GM19463 (cell line): ENCODE measurements around the gene LY9.
A peak's percentile ranks its signal among the peaks of the same experiment; 100 is the strongest.

Experiments used
- ATAC-seq: cut with Tn5 transposase; IDR thresholded peaks from one replicate; pipeline ENCODE4 v1.9.1; 2021; ENCODE audit warnings: mild to moderate bottlenecking, moderate library complexity; ENCODE audit not compliant: unreplicated experiment

Gene LY9

GRCh38 chr1:160800645-160801408, 4.9 kb downstream of the LY9 start:
- ATAC-seq, result no peak

- no peak for ATAC-seq
Measured at GRCh38 chr1:160801836-160802580, 6.0 kb downstream of the LY9 start.

DNA sequence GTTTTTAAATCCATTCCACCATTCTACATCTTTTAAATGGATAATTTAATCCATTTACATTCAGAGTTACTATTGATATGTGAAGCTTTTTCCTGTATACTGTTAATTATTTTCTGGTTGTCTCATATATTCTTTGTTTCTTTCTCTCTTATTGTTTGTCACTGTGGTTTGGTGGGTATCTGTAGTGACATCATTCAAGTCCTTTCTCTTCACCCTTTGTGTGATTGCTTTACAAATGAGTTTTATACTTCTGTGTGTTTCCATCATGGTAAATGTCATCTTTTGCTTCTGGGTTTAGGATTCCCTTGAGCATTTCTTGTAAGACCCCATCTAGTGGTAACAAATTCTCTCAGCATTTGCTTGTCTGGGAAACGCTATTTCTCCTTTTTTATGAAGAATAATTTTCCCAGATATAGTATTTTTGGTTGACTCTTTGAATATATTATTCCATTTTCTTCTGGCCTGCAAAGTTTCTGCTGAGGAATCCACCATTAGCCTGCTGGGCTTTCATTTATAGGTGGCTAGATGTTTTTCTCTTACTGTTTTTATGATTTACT, 10.2 kb downstream of the LY9 start:
- ATAC-seq, result no peak

DNA sequence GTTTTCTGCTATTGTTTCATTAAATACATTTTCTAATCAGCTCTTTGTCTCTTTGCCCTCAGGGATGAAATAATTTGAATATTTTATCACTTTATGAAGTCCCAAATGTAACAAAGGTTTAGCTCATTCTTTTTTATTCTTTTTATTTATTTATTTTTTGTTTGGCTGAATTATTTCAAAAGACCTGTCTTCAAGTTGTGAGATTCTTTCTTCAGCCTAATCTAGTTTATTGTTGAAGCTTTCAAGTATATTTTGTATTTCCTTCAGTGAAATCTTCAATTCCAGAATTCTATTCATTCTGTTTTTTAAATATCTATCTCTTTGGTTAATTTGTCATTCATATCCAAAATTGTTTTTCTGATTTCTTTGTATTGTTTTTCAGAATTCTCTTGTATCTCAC, 10.8 kb downstream of the LY9 start:
- no peak for ATAC-seq

- ATAC-seq, result no peak
Measured at GRCh38 chr1:160807247-160807646, 11.3 kb downstream of the LY9 start.

DNA sequence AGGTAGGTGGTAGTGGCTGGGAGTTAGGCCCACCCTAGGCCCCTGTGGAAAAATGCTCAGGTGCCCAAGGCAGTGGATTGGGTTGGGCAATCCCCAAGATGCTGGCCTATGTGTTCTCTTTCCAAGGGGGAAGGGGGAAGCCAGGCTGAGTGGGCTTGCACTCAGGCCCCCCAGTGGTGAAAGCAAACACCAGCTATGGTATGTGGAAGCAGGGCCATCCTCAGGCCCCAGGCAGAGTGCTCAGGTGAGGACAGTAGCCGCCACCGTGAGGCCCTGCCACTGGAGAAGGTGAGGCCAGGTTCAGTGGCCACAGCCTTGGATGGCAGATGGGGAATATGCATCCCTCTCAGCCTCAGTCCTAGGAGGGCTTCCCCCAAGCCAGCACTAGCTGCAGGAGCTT, 11.8 kb downstream of the LY9 start:
- ATAC-seq, result no peak

GRCh38 chr1:160808289-160808688, 12.3 kb downstream of the LY9 start:
- ATAC-seq, result no peak

DNA sequence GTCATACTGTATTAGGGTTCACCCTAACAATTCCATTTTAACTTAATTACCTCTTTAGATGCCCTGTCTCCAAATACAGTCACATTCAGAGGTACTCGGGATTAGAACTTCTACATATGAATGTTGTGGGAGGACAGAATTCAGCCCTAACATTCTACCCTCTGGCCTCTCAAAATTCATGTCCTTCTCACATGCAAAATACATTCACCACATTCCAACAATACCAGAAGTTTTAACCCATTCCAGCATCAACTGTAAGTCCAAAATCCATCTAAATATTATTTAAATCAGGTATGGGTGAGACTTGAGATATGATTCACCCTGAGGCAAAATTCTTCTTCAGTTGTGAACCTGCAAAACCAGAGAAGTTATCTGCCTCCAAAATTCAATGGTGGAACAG, 14.5 kb downstream of the LY9 start:
- ATAC-seq, result no peak

DNA sequence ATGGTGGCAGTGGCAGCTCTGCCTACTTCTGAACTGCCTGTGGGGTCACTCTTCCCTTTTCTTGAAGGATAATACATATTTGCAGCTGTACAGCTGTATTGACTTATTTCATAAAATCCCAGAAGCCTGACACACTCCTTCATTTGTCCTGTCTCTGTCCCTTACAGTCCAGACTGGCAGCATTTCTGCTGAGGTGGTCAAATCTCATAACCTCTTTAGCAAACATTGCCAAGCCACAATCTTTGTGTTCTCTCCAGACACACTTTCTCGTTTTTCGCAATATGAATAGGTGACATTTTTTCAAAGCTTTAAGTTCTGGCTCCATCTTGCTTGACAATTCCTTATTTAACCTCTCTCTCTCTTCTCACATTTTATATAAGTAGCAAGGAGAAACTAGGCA, 15.2 kb downstream of the LY9 start:
- no peak for ATAC-seq

- no peak for ATAC-seq
Measured at GRCh38 chr1:160813215-160813614, 17.2 kb downstream of the LY9 start.

- no peak for ATAC-seq
Measured at GRCh38 chr1:160814316-160814715, 18.3 kb downstream of the LY9 start.

DNA sequence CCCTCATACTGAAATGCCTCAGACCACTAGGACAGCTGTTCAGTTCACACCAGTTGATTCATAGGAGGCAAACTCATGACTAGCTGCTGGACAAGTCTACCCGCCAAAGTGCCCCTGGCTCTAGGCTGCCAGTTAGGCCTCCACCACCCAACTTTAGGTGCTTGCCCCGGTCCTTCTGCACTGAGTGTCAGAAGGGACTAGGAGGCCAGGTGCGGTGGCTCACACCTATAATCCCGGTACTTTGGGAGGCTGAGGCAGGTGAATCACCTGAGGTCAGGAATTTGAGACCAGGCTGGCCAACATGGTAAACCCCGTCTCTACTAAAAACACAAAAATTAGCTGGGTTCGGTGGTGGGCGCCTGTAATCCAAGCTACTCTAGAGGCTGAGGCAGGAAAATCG, 18.9 kb downstream of the LY9 start:
- no peak for ATAC-seq

- no peak for ATAC-seq
Measured at GRCh38 chr1:160818207-160818937, 22.4 kb downstream of the LY9 start.

DNA sequence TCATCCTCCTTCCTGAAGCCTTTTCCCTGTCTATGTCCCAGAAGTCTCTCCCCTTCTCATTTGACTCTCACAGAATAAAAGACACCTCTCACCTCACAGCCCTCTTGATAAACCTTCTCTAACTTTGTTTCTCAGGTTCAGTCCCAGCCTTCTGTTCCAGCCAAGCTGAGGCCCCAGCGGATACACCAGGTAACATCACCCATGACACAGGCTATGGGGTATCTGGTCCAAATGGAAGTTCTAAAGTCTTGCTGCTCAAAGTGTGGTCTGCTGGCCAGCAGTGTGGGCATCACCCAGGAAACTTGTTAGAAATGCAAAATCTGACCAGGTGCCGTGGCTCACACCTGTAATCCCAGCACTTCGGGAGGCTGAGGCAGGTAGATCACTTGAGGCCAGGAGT, 23.2 kb downstream of the LY9 start:
- no peak for ATAC-seq

DNA sequence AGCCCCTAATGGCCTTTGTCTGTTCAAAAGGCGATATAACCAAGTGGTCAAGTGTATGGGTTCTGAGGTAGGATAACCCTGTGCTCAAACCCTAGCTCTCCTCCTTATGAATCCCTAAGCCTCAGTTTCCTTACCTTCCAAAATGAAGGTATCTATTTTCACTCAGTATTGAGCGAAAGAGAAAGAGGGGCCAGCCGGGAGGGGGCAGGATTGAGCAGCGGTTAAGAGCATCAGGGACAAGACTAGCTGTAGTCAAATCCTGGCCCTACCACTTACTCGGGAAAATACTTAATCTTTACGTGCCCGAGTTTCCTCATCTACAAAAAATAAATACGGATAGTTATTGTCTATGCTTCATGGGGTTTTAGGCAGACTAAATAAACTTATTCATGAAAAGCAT, 25.7 kb downstream of the LY9 start:
- ATAC-seq, result no peak

DNA sequence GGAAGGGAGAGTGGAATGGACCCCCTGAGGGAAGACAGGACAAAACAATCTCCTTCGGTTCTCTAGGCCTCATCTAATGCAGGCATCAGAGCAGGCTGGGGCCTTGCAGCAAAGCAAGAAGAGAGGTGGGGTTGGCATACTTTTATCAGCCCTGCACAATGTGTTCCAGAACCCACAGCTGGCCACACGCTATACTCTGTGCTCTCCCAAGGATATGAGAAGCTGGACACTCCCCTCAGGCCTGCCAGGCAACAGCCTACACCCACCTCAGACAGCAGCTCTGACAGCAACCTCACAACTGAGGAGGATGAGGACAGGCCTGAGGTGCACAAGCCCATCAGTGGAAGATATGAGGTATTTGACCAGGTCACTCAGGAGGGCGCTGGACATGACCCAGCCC, 27.3 kb downstream of the LY9 start:
- ATAC-seq, result no peak

DNA sequence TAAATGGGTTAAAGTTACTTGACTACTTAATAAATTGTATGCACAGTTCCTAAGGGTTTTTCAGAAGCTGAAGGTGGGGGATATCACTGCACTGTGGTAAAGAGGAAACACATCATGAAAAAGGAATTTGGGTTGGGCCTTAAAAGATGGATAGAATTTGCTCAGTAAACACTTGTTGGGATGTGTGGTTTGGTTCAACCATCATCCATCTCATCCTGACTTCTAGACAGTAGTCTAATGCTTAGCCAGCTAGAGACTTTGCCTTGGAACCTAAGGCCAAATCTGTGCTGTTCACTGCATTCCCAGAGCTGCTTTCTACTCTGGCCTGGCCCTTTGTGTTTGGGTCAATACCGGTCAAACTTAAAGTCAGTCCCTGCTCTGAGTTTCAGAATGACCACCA, 30.6 kb downstream of the LY9 start:
- ATAC-seq, result no peak

- ATAC-seq, result no peak
Measured at GRCh38 chr1:160827418-160827817, 31.4 kb downstream of the LY9 start.

DNA sequence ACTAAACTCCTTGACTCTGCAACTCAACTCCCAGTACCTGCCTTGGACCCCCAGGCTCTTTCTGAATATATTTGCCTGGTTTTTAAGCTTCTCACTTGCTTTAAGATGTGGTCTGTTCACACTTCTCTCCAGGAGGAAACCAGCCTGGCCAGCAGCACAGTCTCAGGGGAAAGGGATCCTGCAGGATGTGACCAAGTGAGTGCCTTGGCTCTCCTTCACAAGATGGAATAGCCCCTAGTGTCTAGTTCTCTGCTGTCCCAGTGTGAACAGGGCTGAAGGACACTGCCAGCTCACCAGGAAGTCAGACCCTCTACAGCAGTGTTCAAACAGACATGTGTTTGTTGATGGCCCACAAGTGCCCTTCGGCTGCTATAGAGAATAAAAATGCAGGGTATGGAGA, 33.8 kb downstream of the LY9 start:
- ATAC-seq, result no peak

GRCh38 chr1:160830321-160831153, 34.6 kb downstream of the LY9 start:
- ATAC-seq, result peak; percentile 71
